GM18870 (cell line): ENCODE results near the gene HSPA6.
"Not testable (repeated sequence)": the region's sequence is repeated elsewhere in the genome, so short reads cannot be mapped to it uniquely, and the experiment has no call there.

ENCODE experiments used
- ATAC-seq: cut with Tn5 transposase; IDR thresholded peaks from one replicate; pipeline ENCODE4 v1.9.1; 2021; ENCODE audit warnings: moderate library complexity; ENCODE audit not compliant: unreplicated experiment

Gene HSPA6

DNA sequence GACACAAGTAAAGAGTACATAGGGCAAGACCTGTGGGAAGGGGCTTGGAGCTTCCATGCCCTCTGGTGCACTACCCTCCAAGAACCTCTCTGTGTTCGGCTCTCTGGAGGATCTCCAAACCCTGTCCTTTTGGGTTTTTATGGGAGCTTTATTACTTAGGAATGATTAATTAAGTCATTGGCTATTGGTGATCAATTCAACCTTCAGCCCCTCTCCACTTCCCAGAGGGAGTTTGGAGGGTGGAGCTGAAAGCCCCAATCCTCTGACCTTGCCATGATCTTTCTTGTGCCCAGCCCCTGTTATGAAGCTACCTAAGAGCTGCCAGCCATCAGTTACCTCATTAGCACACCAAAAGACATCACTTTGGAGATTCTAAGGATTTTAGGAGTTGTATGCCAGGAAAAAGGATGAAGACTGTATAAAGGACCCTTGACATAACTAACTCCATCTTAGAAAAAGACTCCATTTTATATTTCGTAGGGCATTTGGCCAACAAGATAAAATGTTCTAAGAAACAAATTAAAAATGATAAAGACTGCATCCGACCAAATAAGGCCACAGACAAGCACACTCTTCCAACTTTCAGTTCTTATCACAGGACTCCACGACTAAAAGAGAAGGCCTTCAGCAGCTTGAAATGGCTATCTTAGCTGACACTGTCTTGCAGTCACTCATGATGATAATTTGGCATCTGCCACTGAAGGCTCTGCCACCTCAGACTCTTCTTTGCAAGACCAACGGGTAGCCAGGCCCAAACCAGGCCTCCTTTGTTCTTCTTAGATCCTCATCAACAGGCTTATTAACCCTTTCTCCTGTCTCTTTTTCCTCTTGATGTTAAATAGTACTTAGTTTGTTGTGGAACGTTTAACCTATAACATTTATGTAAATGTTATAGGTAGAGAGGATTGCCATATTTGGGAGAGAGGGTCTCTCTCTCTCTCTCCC lies 33.4 kb downstream of the HSPA6 start:
- ATAC-seq: not testable (repeated sequence)

DNA sequence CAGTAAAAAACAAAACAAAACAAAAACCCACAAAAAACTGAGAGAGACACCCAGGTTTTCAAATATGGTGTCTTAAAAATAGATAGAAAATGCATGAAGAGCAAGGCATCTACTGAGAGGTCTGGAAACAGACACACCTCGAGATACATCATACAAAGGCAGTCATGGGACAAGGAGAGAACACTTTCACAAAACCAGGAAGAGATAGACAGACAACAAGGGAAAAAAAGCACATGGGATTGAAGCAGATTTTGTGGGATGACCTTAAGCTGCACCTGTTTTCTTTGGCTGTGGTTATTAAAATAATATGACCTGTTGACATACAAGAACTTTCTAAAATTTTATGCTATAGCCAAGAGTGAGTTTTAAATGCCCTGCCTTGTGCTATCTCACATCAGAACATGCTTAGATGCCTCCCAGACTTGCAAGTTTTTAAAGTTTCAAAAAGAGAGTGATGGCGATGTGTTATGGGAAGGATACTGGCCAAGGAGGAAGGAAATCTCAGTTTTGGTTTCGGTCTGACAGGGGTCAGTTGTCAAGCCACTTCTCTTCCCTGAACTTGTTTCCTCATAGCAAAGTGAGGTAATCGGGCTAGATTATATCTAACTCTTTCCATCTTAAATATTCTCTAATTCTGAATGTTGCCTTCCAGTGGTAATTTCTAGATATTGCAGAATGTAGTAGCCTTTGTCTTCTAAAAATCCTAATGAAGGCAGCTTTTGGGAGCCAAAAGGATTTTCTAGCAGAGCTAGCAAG lies 36.8 kb downstream of the HSPA6 start:
- ATAC-seq: not testable (repeated sequence)

DNA sequence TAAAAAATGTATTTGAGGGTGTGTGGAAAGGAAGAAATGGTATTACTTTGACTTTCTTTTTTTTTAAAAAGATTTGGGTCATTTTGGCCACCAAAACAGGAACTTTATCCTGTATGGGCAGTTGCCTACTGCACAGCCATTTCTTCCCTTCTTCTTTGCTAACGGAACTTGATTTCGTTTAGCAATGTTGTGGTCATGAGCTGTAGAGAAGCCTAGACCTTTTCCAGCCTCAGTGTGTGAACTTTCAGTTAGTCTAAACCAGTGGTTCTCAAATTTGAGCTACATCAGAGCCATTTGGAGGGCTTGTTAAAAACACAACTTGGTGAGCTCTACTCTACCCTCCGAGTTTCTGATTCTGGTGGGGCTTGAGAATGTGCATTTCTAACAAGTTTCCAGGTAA lies 38.1 kb downstream of the HSPA6 start:
- not testable (repeated sequence) for ATAC-seq

DNA sequence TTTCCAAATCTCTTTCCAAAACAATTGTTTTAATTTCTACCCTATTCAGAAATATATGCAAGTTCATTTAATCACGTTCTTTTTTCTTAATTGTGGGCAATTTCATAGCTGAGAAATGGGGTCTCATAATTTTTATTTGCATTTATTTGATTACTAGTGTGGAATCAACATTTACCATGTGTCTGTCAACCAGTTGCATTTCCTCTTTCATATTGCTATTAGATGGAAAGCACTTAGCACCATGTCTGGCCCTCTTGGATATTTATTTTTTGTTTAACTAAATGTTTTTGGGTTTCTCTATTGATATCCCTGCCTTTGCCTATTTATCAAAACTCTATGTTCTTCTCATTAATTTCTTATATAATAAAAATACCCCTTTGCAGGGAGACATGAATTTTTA lies 39.2 kb downstream of the HSPA6 start:
- not testable (repeated sequence) for ATAC-seq

DNA sequence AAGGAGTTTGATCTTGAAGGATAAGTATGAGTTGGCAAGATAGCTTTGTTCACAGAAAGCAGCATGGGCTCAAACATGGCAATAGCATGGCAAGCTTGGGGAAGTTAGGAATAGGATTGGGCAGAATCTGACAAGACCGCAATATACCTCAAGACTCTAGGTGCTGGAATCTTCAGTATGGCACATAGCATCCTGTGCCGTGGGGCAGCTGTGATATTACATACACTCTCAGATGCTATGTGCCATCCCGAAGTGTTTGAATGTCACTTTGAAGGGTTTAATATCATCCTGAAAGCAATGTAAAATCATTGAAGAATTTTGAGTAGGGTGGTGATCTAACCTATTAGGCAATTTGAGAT lies 42.2 kb downstream of the HSPA6 start:
- not testable (repeated sequence) for ATAC-seq

DNA sequence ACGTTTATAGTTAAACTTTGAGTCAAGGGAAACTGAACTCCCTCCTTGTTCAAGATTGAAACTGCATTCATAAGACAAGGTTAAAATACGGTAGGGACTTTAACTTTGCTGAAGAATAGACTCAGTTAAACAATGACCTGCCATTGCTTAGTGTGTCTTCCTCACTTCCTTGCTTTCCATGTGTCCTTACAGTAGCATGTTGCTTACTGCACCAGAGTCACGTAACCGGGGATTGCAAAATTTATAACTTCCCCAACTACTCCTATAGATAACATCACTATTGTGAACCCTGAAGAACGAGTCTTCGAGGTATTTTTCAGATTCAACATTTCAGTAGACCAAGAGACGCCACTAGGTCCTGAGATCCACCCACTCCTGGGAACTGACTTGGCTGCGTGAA lies 47.4 kb downstream of the HSPA6 start:
- ATAC-seq: not testable (repeated sequence)
